NT2/D1 (cell line): Measurements from ENCODE around the gene AGMO.

Experiments
- SUZ12 ChIP-seq: IDR thresholded peaks from 2 replicates; pipeline ENCODE4 v1.6.1; 2011; ENCODE audit not compliant: insufficient read length, insufficient read depth; ENCODE audit errors: extremely low read depth
- YY1 ChIP-seq: IDR thresholded peaks from 2 replicates; pipeline ENCODE4 v1.6.1; 2011; ENCODE audit not compliant: insufficient read length, insufficient read depth
- ZNF274 ChIP-seq: IDR thresholded peaks from 2 replicates; pipeline ENCODE4 v1.6.1; 2011; ENCODE audit warnings: mild to moderate bottlenecking, low read depth, low read length

- no peak for TF ChIP-seq SUZ12
- no peak for TF ChIP-seq YY1
- no peak for TF ChIP-seq ZNF274
Observed at GRCh38 chr7:15411019-15411418, 150.8 kb downstream of the AGMO start.
